ENCODE measurements around the gene R3HDM2. TPM values are rescaled to one million over a fixed set of nuclear protein-coding genes. Genes with fewer than 3 reads are reported as not detected.
"Not testable (repeated sequence)": the region's sequence is repeated elsewhere in the genome, so short reads cannot be mapped to it uniquely, and the experiment has no call there.

Gene R3HDM2
- total RNA-seq, 1 donor from 2014 or later: 19.2 TPM

- no peak overlapping the region for H3K4me2 ChIP-seq (ENCODE audit: low read length)
- TF ChIP-seq CTCF (IDR thresholded peaks at IDR 0.05; ENCODE audit: insufficient read depth, low read depth, low read length) (no peak), EZH2 (IDR thresholded peaks at IDR 0.05; ENCODE audit: insufficient read depth, low read length) (no peak)
- H3K36me3 ChIP-seq (ENCODE audit: insufficient read depth, low read length): no peaks in the 10 kb centered on the region
- no peak overlapping the region for H2AFZ ChIP-seq (ENCODE audit: low read depth, low read length)
- Mint-ChIP-seq H3K4me1 (ENCODE audit: low read depth, unreplicated experiment) (peaks cover 3% of the 10 kb centered on the region), H3K27me3 (ENCODE audit: low read depth, unreplicated experiment) (no peaks in the 10 kb centered on the region), H3K27ac (ENCODE audit: unreplicated experiment) (no peak overlapping the region), H3K4me3 (ENCODE audit: unreplicated experiment) (no peak overlapping the region), H3K36me3 (ENCODE audit: low read depth, unreplicated experiment) (peaks cover 14% of the 10 kb centered on the region), H3K9me3 (ENCODE audit: unreplicated experiment) (peaks cover 12% of the 10 kb centered on the region)
- no peaks in the 10 kb centered on the region for H3K9me3 ChIP-seq (ENCODE audit: insufficient read depth, low read depth, low read length)
- no peaks in the 10 kb centered on the region for H3K4me1 ChIP-seq (ENCODE audit: insufficient read depth, low read length)
- H3K4me3 ChIP-seq (ENCODE audit: insufficient read depth, low read depth, low read length): no peak overlapping the region
- FAIRE-seq: no peak
- no peak for DNase-seq (ENCODE audit: low read depth)
- peaks cover 5% of the 10 kb centered on the region for H3K79me2 ChIP-seq (ENCODE audit: insufficient read depth, low read length)
- no peak overlapping the region for H3K9ac ChIP-seq (ENCODE audit: low read length)
- H4K20me1 ChIP-seq (ENCODE audit: insufficient read depth, low read length): no peaks in the 10 kb centered on the region
- H3K27ac ChIP-seq (ENCODE audit: low read depth, low read length): no peak overlapping the region
- H3K27me3 ChIP-seq (ENCODE audit: insufficient read depth, low read length): no peaks in the 10 kb centered on the region
Observed at GRCh38 chr12:57368349-57369095, 62.3 kb downstream of the R3HDM2 start.

- Mint-ChIP-seq H3K27me3 (ENCODE audit: low read depth, unreplicated experiment) (no peaks in the 10 kb centered on the region), H3K4me1 (ENCODE audit: low read depth, unreplicated experiment) (peaks cover 2% of the 10 kb centered on the region), H3K36me3 (ENCODE audit: low read depth, unreplicated experiment) (peaks cover 14% of the 10 kb centered on the region), H3K27ac (ENCODE audit: unreplicated experiment) (no peak overlapping the region), H3K4me3 (ENCODE audit: unreplicated experiment) (no peak overlapping the region), H3K9me3 (ENCODE audit: unreplicated experiment) (peaks cover 12% of the 10 kb centered on the region)
- H2AFZ ChIP-seq (ENCODE audit: low read depth, low read length): no peak overlapping the region
- H4K20me1 ChIP-seq (ENCODE audit: insufficient read depth, low read length): no peaks in the 10 kb centered on the region
- TF ChIP-seq EZH2 (IDR thresholded peaks at IDR 0.05; ENCODE audit: insufficient read depth, low read length): no peak
- no peak for TF ChIP-seq CTCF (IDR thresholded peaks at IDR 0.05; ENCODE audit: insufficient read depth, low read depth, low read length)
- DNase-seq (ENCODE audit: low read depth): no peak
- no peaks in the 10 kb centered on the region for H3K36me3 ChIP-seq (ENCODE audit: insufficient read depth, low read length)
- H3K4me1 ChIP-seq (ENCODE audit: insufficient read depth, low read length): no peaks in the 10 kb centered on the region
- no peaks in the 10 kb centered on the region for H3K27me3 ChIP-seq (ENCODE audit: insufficient read depth, low read length)
- H3K9ac ChIP-seq (ENCODE audit: low read length): no peak overlapping the region
- FAIRE-seq: no peak
- no peak overlapping the region for H3K4me2 ChIP-seq (ENCODE audit: low read length)
- H3K4me3 ChIP-seq (ENCODE audit: insufficient read depth, low read depth, low read length): no peak overlapping the region
- no peaks in the 10 kb centered on the region for H3K9me3 ChIP-seq (ENCODE audit: insufficient read depth, low read depth, low read length)
- H3K79me2 ChIP-seq (ENCODE audit: insufficient read depth, low read length): no peaks in the 10 kb centered on the region
- no peak overlapping the region for H3K27ac ChIP-seq (ENCODE audit: low read depth, low read length)
Observed at GRCh38 chr12:57367121-57367520, 63.7 kb downstream of the R3HDM2 start.

DNA sequence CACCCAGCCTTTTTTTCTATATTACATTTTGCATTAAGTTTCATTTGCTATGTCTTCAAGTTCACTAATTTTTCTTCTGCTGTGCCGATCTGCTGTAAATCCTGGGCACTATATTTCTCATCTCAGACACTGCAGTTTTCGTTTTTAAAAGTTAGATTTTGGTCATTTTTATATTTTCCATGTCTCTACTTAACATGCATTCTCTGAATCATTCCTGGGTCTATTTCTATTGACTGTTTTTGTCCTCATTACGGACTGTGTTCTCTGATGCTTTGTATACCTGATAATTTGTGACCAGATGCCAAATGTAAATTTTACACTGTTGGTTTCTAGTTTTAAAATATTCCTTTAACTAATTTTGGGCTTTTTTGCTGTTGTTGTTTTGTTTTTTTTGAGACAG, 64.5 kb downstream of the R3HDM2 start:
- H3K27ac ChIP-seq (ENCODE audit: low read depth, low read length): no peak overlapping the region
- H2AFZ ChIP-seq (ENCODE audit: low read depth, low read length): no peak overlapping the region
- H3K4me1 ChIP-seq (ENCODE audit: insufficient read depth, low read length): no peaks in the 10 kb centered on the region
- no peak for TF ChIP-seq CTCF (IDR thresholded peaks at IDR 0.05; ENCODE audit: insufficient read depth, low read depth, low read length)
- no peak for TF ChIP-seq EZH2 (IDR thresholded peaks at IDR 0.05; ENCODE audit: insufficient read depth, low read length)
- no peaks in the 10 kb centered on the region for H3K36me3 ChIP-seq (ENCODE audit: insufficient read depth, low read length)
- no peak for FAIRE-seq
- H4K20me1 ChIP-seq (ENCODE audit: insufficient read depth, low read length): no peaks in the 10 kb centered on the region
- DNase-seq (ENCODE audit: low read depth): no peak
- peaks cover 14% of the 10 kb centered on the region for H3K36me3 Mint-ChIP-seq (ENCODE audit: low read depth, unreplicated experiment)
- peaks cover 12% of the 10 kb centered on the region for H3K9me3 Mint-ChIP-seq (ENCODE audit: unreplicated experiment)
- H3K27me3 Mint-ChIP-seq (ENCODE audit: low read depth, unreplicated experiment): no peaks in the 10 kb centered on the region
- H3K27me3 ChIP-seq (ENCODE audit: insufficient read depth, low read length): no peaks in the 10 kb centered on the region
- no peak overlapping the region for H3K4me2 ChIP-seq (ENCODE audit: low read length)
- no peaks in the 10 kb centered on the region for H3K4me1 Mint-ChIP-seq (ENCODE audit: low read depth, unreplicated experiment)
- H3K9me3 ChIP-seq (ENCODE audit: insufficient read depth, low read depth, low read length): no peaks in the 10 kb centered on the region
- no peak overlapping the region for H3K4me3 ChIP-seq (ENCODE audit: insufficient read depth, low read depth, low read length)
- no peak overlapping the region for H3K27ac Mint-ChIP-seq (ENCODE audit: unreplicated experiment)
- H3K79me2 ChIP-seq (ENCODE audit: insufficient read depth, low read length): no peaks in the 10 kb centered on the region
- no peak overlapping the region for H3K4me3 Mint-ChIP-seq (ENCODE audit: unreplicated experiment)
- no peak overlapping the region for H3K9ac ChIP-seq (ENCODE audit: low read length)

- not testable (repeated sequence) for H3K27ac Mint-ChIP-seq (ENCODE audit: unreplicated experiment); H3K36me3 ChIP-seq (ENCODE audit: insufficient read depth, low read length); H4K20me1 ChIP-seq (ENCODE audit: insufficient read depth, low read length); H3K4me3 Mint-ChIP-seq (ENCODE audit: unreplicated experiment); H2AFZ ChIP-seq (ENCODE audit: low read depth, low read length); H3K4me1 ChIP-seq (ENCODE audit: insufficient read depth, low read length); H3K9ac ChIP-seq (ENCODE audit: low read length); DNase-seq (ENCODE audit: low read depth); H3K4me1 Mint-ChIP-seq (ENCODE audit: low read depth, unreplicated experiment); H3K27me3 Mint-ChIP-seq (ENCODE audit: low read depth, unreplicated experiment); H3K4me2 ChIP-seq (ENCODE audit: low read length); H3K4me3 ChIP-seq (ENCODE audit: insufficient read depth, low read depth, low read length); H3K27ac ChIP-seq (ENCODE audit: low read depth, low read length); H3K9me3 ChIP-seq (ENCODE audit: insufficient read depth, low read depth, low read length); H3K79me2 ChIP-seq (ENCODE audit: insufficient read depth, low read length); FAIRE-seq; H3K27me3 ChIP-seq (ENCODE audit: insufficient read depth, low read length)
- Mint-ChIP-seq H3K9me3 (ENCODE audit: unreplicated experiment) (peaks cover 12% of the 10 kb centered on the region), H3K36me3 (ENCODE audit: low read depth, unreplicated experiment) (peaks cover 14% of the 10 kb centered on the region)
Observed at GRCh38 chr12:57364156-57364555, 66.7 kb downstream of the R3HDM2 start.

All from astrocyte (in vitro differentiated cells and primary cell).